ENCODE results near the gene TMEM52B.

The TMEM52B gene

DNA sequence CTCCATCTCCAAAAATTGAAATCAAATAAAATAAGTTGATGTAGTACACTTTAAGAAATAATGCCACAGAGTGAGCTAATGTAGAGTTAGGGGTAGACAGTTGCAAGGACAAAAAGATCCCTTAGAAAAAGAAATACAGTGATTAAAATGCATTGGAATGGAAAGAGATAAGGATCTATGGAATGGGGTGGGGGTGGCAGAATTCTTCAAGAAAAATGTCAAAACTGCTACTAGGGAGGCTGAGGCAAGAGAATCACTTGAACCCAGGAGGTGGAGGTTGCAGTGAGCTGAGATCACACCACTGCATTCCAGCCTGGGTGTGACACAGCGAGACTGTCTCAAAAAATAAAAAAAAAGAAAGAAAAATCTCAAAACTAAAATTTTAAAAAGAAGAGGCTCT is 13.4 kb upstream of the TMEM52B start:
- no peak overlapping the region for H3K4me3 ChIP-seq (ENCODE audit: low read depth, low read length)
- DNase-seq (ENCODE audit: low read depth, low spot score), result no peak
- POLR2A ChIA-PET, result interaction anchor here (0.6 kb wide), 1 partner anchor 200 kb away, joined by 3 read pairs; no protein-coding TSS in a partner anchor
- no peak for TF ChIP-seq CTCF (IDR thresholded peaks at IDR 0.05; ENCODE audit: insufficient read depth, low read length, missing control alignments)
- CTCF ChIA-PET, result no interaction called here

DNA sequence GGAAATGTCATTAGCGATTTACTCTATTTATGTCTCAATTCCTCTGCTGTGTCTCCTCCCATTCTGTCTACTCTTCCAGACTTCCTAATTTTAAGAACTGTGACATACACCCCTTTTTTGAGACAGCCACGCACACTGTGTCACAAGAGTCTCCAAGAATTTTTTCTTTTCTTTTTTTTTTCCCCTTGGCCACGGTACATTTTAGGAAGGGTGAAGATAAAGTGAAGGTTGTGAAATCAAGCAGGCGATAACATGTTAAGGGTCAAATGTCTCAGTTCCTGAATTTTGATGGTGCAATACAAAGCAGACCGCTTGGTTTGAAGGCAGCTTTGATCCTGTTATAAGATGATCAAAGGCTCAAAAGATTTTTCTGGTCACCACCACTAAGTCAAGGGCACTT is 11.2 kb upstream of the TMEM52B start:
- ChIA-PET POLR2A (no interaction called here), CTCF (interaction anchor here (0.8 to 3.4 kb wide), 3 partner anchors 13 to 23 kb away, joined by 3 to 13 read pairs (median 9); no protein-coding TSS in a partner anchor)
- DNase-seq (ENCODE audit: low read depth, low spot score), result no peak
- no peak overlapping the region for H3K4me3 ChIP-seq (ENCODE audit: low read depth, low read length)
- TF ChIP-seq CTCF (IDR thresholded peaks at IDR 0.05; ENCODE audit: insufficient read depth, low read length, missing control alignments), result no peak

DNA sequence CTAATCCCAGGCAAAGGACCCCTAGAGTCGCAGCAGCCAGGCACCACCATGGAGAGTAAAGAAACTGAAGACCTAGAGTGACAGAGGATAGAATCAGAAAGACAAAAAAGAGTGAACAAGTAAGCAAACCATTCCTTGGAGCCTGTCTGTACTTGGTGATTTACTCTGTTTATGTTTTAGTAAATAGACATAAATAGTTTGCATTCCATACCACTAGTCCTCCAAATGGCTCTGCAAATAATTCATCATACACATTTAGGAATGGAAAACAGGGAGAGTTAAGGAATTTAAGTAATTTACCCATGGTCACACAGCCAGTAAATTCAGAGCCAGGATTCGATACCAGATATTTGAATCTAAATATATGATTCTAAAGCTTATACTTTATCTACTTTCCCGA is 9.7 kb upstream of the TMEM52B start:
- CTCF ChIA-PET, result interaction anchor here (1.1 to 3.4 kb wide), 4 partner anchors 9 to 67 kb away, joined by 4 to 13 read pairs (median 6); no protein-coding TSS in a partner anchor

DNA sequence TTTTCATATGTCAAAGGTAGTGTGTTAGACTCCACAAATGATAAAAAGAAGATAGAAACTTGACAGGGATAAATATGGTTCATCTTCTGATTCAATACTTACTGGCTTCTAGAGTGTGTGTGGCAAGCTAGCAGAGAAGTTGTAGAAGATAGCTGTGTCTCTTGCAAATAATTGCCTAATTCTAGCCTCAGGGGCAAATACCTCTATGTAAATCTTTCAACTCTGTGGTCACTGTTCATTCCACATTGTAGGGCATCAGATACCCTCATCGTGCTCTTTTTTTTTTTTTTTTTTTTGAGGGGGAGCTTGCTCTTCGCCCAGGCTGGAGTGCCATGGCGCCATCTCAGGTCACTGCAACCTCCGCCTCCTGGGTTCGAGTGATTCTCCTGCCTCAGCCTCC is 8.6 kb upstream of the TMEM52B start:
- no peak for DNase-seq (ENCODE audit: low read depth, low spot score)
- H3K4me3 ChIP-seq (ENCODE audit: low read depth, low read length), result no peak overlapping the region
- TF ChIP-seq CTCF (IDR thresholded peaks at IDR 0.05; ENCODE audit: insufficient read depth, low read length, missing control alignments), result no peak
- CTCF ChIA-PET, result interaction anchor here (1.3 to 3.4 kb wide), 3 partner anchors 17 to 33 kb away, joined by 3 to 13 read pairs (median 6); no protein-coding TSS in a partner anchor
- POLR2A ChIA-PET, result no interaction called here

More for the DNA sequence above, 9.7 kb upstream of the TMEM52B start:
- DNase-seq (ENCODE audit: low read depth, low spot score), result no peak
- no peak for TF ChIP-seq CTCF (IDR thresholded peaks at IDR 0.05; ENCODE audit: insufficient read depth, low read length, missing control alignments)
- no peak overlapping the region for H3K4me3 ChIP-seq (ENCODE audit: low read depth, low read length)
- POLR2A ChIA-PET, result no interaction called here

DNA sequence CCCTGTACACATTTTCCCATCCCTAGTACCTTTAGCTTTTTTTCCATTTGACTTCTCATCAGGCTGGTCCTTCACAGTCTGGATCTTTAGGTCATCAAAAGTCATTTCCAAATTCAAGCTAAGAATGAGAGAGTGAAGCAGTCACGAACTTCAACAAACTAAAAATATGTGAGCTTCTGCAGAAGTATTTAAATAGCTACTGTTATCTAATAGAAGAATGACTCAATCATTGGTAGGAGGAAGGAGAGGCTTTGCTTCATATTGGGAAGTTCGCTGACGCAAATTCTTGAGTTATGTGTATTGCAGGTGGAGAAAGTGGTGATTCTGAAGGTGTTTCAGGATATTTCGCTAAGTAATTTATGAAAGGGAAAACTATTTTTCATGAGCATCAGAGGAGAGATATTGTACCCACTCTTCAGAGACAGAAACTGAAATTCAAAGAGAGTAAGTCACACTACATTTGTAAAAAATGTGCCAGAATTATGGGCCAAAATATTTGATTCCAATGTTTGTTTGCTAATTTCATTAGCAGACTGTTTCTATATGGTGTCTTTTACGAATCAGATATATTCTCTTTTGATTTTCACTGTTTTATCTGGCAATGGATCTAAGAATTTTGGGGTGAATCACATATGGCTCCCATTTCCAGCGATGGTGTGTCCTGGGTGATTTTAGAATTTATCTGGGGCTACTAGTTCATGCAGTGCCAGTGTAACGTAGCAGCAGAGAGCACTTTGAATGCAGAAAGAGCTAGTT is 6.7 kb upstream of the TMEM52B start, which contains the start of gene OLR1:
TSS of gene OLR1 (minus strand) at position 160 of the 756 bp plus-strand sequence. CDS start at position 105, 55 bp downstream.
- TF ChIP-seq CTCF (IDR thresholded peaks at IDR 0.05; ENCODE audit: insufficient read depth, low read length, missing control alignments), result no peak
- no peak within 1 kb of the TSS for H3K4me3 ChIP-seq (ENCODE audit: low read depth, low read length)
- ChIA-PET CTCF (interaction anchor here (1.1 to 2.3 kb wide), 4 partner anchors 12 to 19 kb away, joined by 3 to 16 read pairs (median 6); no protein-coding TSS in a partner anchor), POLR2A (interaction anchor here (0.7 to 1.2 kb wide), 2 partner anchors 12 to 20 kb away, joined by 3 to 4 read pairs; no protein-coding TSS in a partner anchor)
- DNase-seq (ENCODE audit: low read depth, low spot score), result no peak

DNA sequence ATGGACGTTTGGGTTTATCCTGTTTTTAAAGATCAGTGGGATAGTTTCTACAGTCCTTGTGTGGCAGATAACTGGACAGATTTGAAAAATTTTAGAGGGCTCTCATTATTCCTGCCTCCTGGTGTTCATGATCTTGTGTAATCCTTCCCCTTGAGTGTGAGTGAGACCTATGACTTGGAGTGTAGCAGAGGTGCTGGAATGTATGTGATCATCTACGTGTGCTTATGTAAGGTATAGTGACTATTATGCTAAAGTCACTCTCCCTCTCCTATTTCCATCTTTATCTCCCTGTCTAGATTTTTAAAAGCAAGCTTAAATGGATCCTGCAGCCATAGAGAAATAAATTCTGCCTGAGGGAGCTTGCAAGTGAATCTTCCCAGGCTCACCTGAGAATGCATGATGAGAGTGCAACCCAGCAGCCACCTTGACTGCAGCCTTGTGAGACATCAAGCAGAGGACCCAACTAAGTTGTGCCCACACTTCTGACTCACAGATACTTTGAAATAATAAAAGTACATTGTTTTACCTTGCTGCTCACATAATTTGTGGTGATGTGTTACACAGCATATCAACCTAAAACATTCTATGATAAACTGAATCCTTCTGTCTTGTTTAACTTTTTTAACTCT is 3.7 kb upstream of the TMEM52B start:
- ChIA-PET POLR2A (no interaction called here), CTCF (interaction anchor here (1.2 to 1.4 kb wide), 2 partner anchors 21 to 22 kb away, joined by 3 read pairs; no protein-coding TSS in a partner anchor)

More for the DNA sequence above, 3.7 kb upstream of the TMEM52B start:
- DNase-seq (ENCODE audit: low read depth, low spot score), result no peak
- no peak overlapping the region for H3K4me3 ChIP-seq (ENCODE audit: low read depth, low read length)
- TF ChIP-seq CTCF (IDR thresholded peaks at IDR 0.05; ENCODE audit: insufficient read depth, low read length, missing control alignments), result no peak
